GF-D8 (cell line): ENCODE measurements around the gene SNX4.

Experiments
- DNase-seq: peaks from one replicate; lab custom pipeline; 2025; lab: John Stamatoyannopoulos, UW

Gene SNX4

DNA sequence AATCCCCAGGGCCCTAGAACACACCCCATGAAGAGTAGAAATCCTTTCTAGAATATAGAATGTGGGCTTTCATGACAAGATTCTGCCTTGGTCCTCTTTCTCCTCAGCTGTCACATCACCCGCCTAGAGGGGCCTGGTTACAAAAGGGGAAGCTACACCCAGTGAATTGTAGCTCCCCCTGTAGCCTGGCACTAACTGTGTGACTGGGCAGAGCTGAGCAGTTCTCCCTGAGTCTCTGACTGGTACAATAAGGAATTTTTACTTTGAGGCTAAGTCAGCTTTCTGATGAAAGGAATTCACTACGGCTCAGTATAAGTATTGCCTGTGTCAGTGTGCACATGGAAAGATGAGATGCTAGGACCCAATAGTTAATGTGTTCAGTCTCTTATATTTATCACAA lies 116.2 kb downstream of the SNX4 start:
- DNase-seq = no peak

DNA sequence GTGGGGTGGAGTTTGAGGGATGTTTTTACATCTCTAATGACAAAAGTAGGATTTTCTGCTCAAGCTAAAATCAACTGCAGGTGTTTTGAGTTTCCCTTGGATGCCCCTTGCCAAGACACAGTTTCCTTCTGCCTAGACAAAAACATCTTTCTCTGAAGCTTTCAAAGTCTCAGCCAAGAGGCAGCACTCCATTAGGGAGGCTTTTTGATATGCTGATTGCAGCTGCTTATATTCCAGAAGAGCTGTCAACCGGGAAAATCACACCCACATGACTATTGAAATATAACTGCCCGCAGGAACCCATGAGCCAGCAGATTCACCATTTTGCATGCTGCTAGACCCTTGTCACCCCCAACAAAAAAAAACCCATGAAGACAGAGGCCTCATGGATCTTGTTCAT lies 117.4 kb downstream of the SNX4 start:
- no peak for DNase-seq

DNA sequence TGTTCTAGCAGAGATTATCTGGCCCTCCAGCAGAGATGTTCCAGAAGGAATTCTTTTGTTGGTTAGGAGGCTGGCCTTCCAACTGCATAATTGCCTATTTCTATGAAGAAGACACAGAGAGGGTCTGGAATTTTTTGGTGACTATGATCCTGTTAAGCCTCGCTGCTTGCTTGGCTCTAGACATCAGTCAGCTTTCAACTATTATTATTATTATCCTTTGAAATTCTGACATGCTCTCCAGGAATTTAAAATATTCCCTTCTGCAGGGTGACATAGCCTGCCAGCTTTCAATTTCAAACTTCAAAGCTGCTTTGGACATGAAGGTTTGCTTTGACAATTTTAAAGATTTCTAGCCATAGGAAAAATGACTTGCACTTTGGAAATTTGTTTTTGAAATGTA lies 118.6 kb downstream of the SNX4 start:
- DNase-seq = no peak

DNA sequence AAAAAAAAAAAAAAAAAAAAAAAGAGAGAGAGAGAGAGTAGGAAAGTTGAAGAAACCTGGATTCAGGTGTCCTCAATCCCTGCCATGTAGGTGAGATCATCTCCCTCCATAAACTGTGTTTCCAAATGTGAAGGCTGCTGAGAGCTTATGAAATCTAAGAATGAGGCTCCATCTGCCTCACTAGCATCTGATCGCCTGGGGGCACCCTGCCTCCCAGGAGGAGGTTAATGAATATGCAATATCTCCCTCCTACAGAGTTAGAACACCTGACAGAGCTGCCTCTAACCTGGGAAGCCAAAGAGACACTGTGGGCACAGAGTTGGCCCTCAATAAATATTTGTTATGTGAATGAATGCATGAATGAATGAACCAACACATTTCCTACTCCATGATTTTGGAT lies 121.0 kb downstream of the SNX4 start:
- DNase-seq = no peak
